HG03280 (cell line): ENCODE data around the gene PRRG2.

Experiments used
- ATAC-seq: cut with Tn5 transposase; IDR thresholded peaks from one replicate; pipeline ENCODE4 v1.9.1; 2021; ENCODE audit warnings: mild to moderate bottlenecking, moderate library complexity; ENCODE audit not compliant: unreplicated experiment

Gene PRRG2

GRCh38 chr19:49556412-49557398 is 24.4 kb upstream of the PRRG2 start:
- ATAC-seq, result no peak

- no peak for ATAC-seq
Observed at GRCh38 chr19:49557641-49558325, 23.3 kb upstream of the PRRG2 start.

GRCh38 chr19:49558591-49558990 is 22.5 kb upstream of the PRRG2 start:
- ATAC-seq, result no peak

- ATAC-seq, result no peak
Observed at GRCh38 chr19:49559443-49559842, 21.7 kb upstream of the PRRG2 start.

GRCh38 chr19:49559928-49560327 is 21.2 kb upstream of the PRRG2 start:
- ATAC-seq, result no peak

GRCh38 chr19:49560358-49560900 is 20.7 kb upstream of the PRRG2 start:
- ATAC-seq, result no peak

- ATAC-seq, result no peak
Observed at GRCh38 chr19:49564616-49565045, 16.5 kb upstream of the PRRG2 start.

GRCh38 chr19:49565261-49565660 is 15.9 kb upstream of the PRRG2 start:
- ATAC-seq, result no peak

GRCh38 chr19:49566302-49566701 is 14.8 kb upstream of the PRRG2 start:
- ATAC-seq, result no peak

GRCh38 chr19:49567861-49568441 is 13.2 kb upstream of the PRRG2 start:
- no peak for ATAC-seq

GRCh38 chr19:49570138-49570856 is 10.8 kb upstream of the PRRG2 start:
- no peak for ATAC-seq

GRCh38 chr19:49570997-49571676 is 10.0 kb upstream of the PRRG2 start:
- no peak for ATAC-seq

GRCh38 chr19:49573009-49573408 is 8.1 kb upstream of the PRRG2 start:
- ATAC-seq, result no peak

- ATAC-seq, result no peak
Observed at GRCh38 chr19:49573425-49573824, 7.7 kb upstream of the PRRG2 start.

GRCh38 chr19:49574206-49574755 is 6.8 kb upstream of the PRRG2 start:
- no peak for ATAC-seq

- ATAC-seq, result no peak
Observed at GRCh38 chr19:49579193-49579592, 1.9 kb upstream of the PRRG2 start.

- peak; percentile 7 for ATAC-seq
Observed at GRCh38 chr19:49579947-49580263, 1.2 kb upstream of the PRRG2 start.

- ATAC-seq, result peak; percentile 91
Observed at GRCh38 chr19:49580264-49581006, 681 bp upstream of the PRRG2 start, which contains the start of gene NOSIP. Gene NOSIP (minus strand): TSS chr19:49580556. CDS start chr19:49560691, 19,865 bp downstream.

GRCh38 chr19:49583239-49583638 is 2.1 kb downstream of the PRRG2 start:
- ATAC-seq, result no peak
